SHP77 (cell line): ENCODE results near the gene KIF21B.

ENCODE experiments used
- DNase-seq, 2 experiments: peaks; one replicate each; lab custom pipeline; 2025; lab: John Stamatoyannopoulos, UW

KIF21B gene

GRCh38 chr1:200992382-200993048 lies 31.0 kb downstream of the KIF21B start:
- peak; percentile 65 to 68 for DNase-seq

- no peak for DNase-seq
Measured at GRCh38 chr1:200991097-200991614, 32.4 kb downstream of the KIF21B start.

GRCh38 chr1:200990114-200990513 lies 33.4 kb downstream of the KIF21B start:
- no peak for DNase-seq

- DNase-seq, result no peak
Measured at GRCh38 chr1:200989337-200989736, 34.2 kb downstream of the KIF21B start.

GRCh38 chr1:200988693-200989092 lies 34.8 kb downstream of the KIF21B start:
- DNase-seq, result no peak

GRCh38 chr1:200985481-200985880 lies 38.0 kb downstream of the KIF21B start:
- no peak for DNase-seq

GRCh38 chr1:200983035-200983561 lies 40.4 kb downstream of the KIF21B start:
- no peak for DNase-seq

- no peak for DNase-seq
Measured at GRCh38 chr1:200982071-200982945, 41.2 kb downstream of the KIF21B start.

- no peak for DNase-seq
Measured at GRCh38 chr1:200981278-200981677, 42.2 kb downstream of the KIF21B start.

GRCh38 chr1:200980873-200981272 lies 42.6 kb downstream of the KIF21B start:
- no peak for DNase-seq

GRCh38 chr1:200980452-200980772 lies 43.1 kb downstream of the KIF21B start:
- no peak for DNase-seq

GRCh38 chr1:200979574-200980451 lies 43.7 kb downstream of the KIF21B start:
- peak; percentile 42 to 53 for DNase-seq

- DNase-seq, result no peak
Measured at GRCh38 chr1:200977071-200977754, 46.3 kb downstream of the KIF21B start.

- no peak for DNase-seq
Measured at GRCh38 chr1:200976634-200977033, 46.9 kb downstream of the KIF21B start.

- DNase-seq, result no peak
Measured at GRCh38 chr1:200975458-200975857, 48.1 kb downstream of the KIF21B start.

- no peak for DNase-seq
Measured at GRCh38 chr1:200974711-200975110, 48.8 kb downstream of the KIF21B start.

GRCh38 chr1:200973937-200974657 lies 49.4 kb downstream of the KIF21B start:
- no peak for DNase-seq

- DNase-seq, result no peak
Measured at GRCh38 chr1:200972985-200973742, 50.4 kb downstream of the KIF21B start.

GRCh38 chr1:200971955-200972711 lies 51.4 kb downstream of the KIF21B start:
- peak; percentile 18 to 54 for DNase-seq
